GM18520 (cell line): ENCODE results near the gene ZC2HC1B.
A peak's percentile ranks its signal among the peaks of the same experiment; 100 is the strongest.

ENCODE experiments used
- ATAC-seq: cut with Tn5 transposase; IDR thresholded peaks from one replicate; pipeline ENCODE4 v1.9.1; 2021; ENCODE audit not compliant: unreplicated experiment

Gene ZC2HC1B

GRCh38 chr6:143928853-143929252 is 64.6 kb downstream of the ZC2HC1B start:
- no peak for ATAC-seq

- ATAC-seq, result no peak
These were observed 65.7 kb downstream of the ZC2HC1B start for GRCh38 chr6:143929975-143930374.

GRCh38 chr6:143934331-143934730 is 70.1 kb downstream of the ZC2HC1B start:
- ATAC-seq, result no peak

GRCh38 chr6:143934867-143935266 is 70.6 kb downstream of the ZC2HC1B start:
- ATAC-seq, result no peak

- no peak for ATAC-seq
These were observed 72.1 kb downstream of the ZC2HC1B start for GRCh38 chr6:143936347-143936746.

GRCh38 chr6:143936778-143937667 is 72.7 kb downstream of the ZC2HC1B start:
- no peak for ATAC-seq

- no peak for ATAC-seq
These were observed 73.3 kb downstream of the ZC2HC1B start for GRCh38 chr6:143937668-143937970.

- ATAC-seq, result no peak
These were observed 75.1 kb downstream of the ZC2HC1B start for GRCh38 chr6:143939364-143939763.

GRCh38 chr6:143940011-143940597 is 75.8 kb downstream of the ZC2HC1B start:
- ATAC-seq, result peak; percentile 92

GRCh38 chr6:143941852-143942627 is 77.8 kb downstream of the ZC2HC1B start:
- ATAC-seq, result no peak

- ATAC-seq, result no peak
These were observed 83.9 kb downstream of the ZC2HC1B start for GRCh38 chr6:143948208-143948607.

GRCh38 chr6:143949535-143949934 is 85.3 kb downstream of the ZC2HC1B start:
- no peak for ATAC-seq

GRCh38 chr6:143949962-143950361 is 85.7 kb downstream of the ZC2HC1B start:
- no peak for ATAC-seq

- no peak for ATAC-seq
These were observed 86.6 kb downstream of the ZC2HC1B start for GRCh38 chr6:143950875-143951274.

- no peak for ATAC-seq
These were observed 87.9 kb downstream of the ZC2HC1B start for GRCh38 chr6:143952060-143952778.

- no peak for ATAC-seq
These were observed 88.8 kb downstream of the ZC2HC1B start for GRCh38 chr6:143952947-143953701.

- no peak for ATAC-seq
These were observed 89.6 kb downstream of the ZC2HC1B start for GRCh38 chr6:143953922-143954321.

GRCh38 chr6:143955971-143956370 is 91.7 kb downstream of the ZC2HC1B start:
- ATAC-seq, result no peak

GRCh38 chr6:143957679-143958274 is 93.5 kb downstream of the ZC2HC1B start:
- no peak for ATAC-seq

- ATAC-seq, result no peak
These were observed 94.6 kb downstream of the ZC2HC1B start for GRCh38 chr6:143958839-143959399.
